HCT116 (cell line): ENCODE measurements around the gene LRRC4C. TPM values are rescaled to one million over a fixed set of nuclear protein-coding genes. Genes with fewer than 3 reads are reported as not detected.

Experiments
- ATAC-seq: fragments of 200-7000 bp; cut with Tn5 transposase; 2 replicates; pipeline ENCODE4 v1.9.1; 2020; ENCODE audit warnings: mild to moderate bottlenecking, moderate library complexity
- BruUV-seq: library from RNA; stranded (reverse); fragments of 400-500 nt; replicated peaks from 2 replicates; lab custom pipeline; 2021; lab: Mats Ljungman, UMichigan
- CTCF ChIA-PET: fragments of 300-600 bp; sonication (Branson Sonifier 250); formaldehyde crosslinking; loops from one replicate; lab custom pipeline; 2021; ENCODE audit warnings: antibody characterized with exemption; lab: Charles Lee
- POLR2A ChIA-PET: fragments of 300-600, 350-600 bp; sonication (Branson Sonifier 250); formaldehyde crosslinking; loops from one replicate; lab custom pipeline; 2021; ENCODE audit warnings: antibody characterized with exemption; lab: Charles Lee
- RAD21 ChIA-PET, 2 experiments: fragments of 300-600 bp; sonication (Branson Sonifier 250); formaldehyde crosslinking; loops; one replicate each; lab custom pipeline; 2023; ENCODE audit warnings: low total read pairs in 2 of 2; ENCODE audit not compliant: uncharacterized antibody in 2 of 2, unreplicated experiment in 2 of 2, low non-redundant PET in 1 of 2; lab: Charles Lee
- DNase-seq: peaks from one replicate; pipeline ENCODE4 v3.0.0-alpha.2; 2010; ENCODE audit warnings: low read depth, low spot score
- H2AFZ ChIP-seq: fragments of 200-600 bp; shearing (Covaris generic), sonication (generic); 2 replicates; pipeline ENCODE4 v1.6.1; 2017; ENCODE audit warnings: low read depth, mixed run types, mixed read lengths, antibody characterized with exemption, low read length; ENCODE audit not compliant: poor library complexity, severe bottlenecking
- H3K27ac ChIP-seq: 2 replicates; pipeline ENCODE4 v1.5.1; 2012; ENCODE audit warnings: low read depth, low read length
- H3K27me3 ChIP-seq: fragments of 200-600 bp; sonication (generic); 2 replicates; pipeline ENCODE4 v1.6.1; 2016; ENCODE audit warnings: mixed run types, low read length, mixed read lengths; ENCODE audit not compliant: insufficient read depth
- H3K36me3 ChIP-seq, 2 experiments: fragments of 200-500 bp in 1 of 2; fragments of 200-600 bp in 1 of 2; sonication (Bioruptor generic) in 1 of 2; sonication (generic) in 1 of 2; 2 replicates each; pipeline versions ENCODE4 v1.5.1 to v1.6.1; 2014 to 2016; ENCODE audit warnings: low read length in 2 of 2, inconsistent platforms in 1 of 2, mixed read lengths in 1 of 2, mixed run types in 1 of 2; ENCODE audit not compliant: insufficient read depth in 2 of 2, control insufficient read depth in 1 of 2
- H3K4me1 ChIP-seq, 2 experiments: fragments of 200-600 bp in 1 of 2; sonication (generic) in 1 of 2; 2 replicates each; pipeline versions ENCODE4 v1.5.1 to v1.6.1; 2012 to 2017; ENCODE audit warnings: low read length in 2 of 2, inconsistent platforms in 1 of 2, mild to moderate bottlenecking in 1 of 2, mixed read lengths in 1 of 2, mixed run types in 1 of 2, moderate library complexity in 1 of 2; ENCODE audit not compliant: insufficient read depth in 2 of 2, control insufficient read depth in 1 of 2
- H3K4me2 ChIP-seq: fragments of 200-600 bp; sonication (generic); 2 replicates; pipeline ENCODE4 v1.6.1; 2017; ENCODE audit warnings: mixed run types, low read length, mixed read lengths
- H3K4me3 ChIP-seq, 2 experiments: fragments of 200-600 bp in 1 of 2; sonication (generic) in 1 of 2; replicated peaks in 1 of 2; 2 replicates each; pipeline ENCODE4 v1.5.1; 2011 to 2016; ENCODE audit warnings: low read length in 2 of 2, control low read depth in 1 of 2, low read depth in 1 of 2, mild to moderate bottlenecking in 1 of 2, mixed read lengths in 1 of 2, mixed run types in 1 of 2
- H3K79me2 ChIP-seq: fragments of 200-600 bp; sonication (generic); 2 replicates; pipeline ENCODE4 v1.6.1; 2017; ENCODE audit warnings: mild to moderate bottlenecking, mixed run types, low read length, moderate library complexity, mixed read lengths; ENCODE audit not compliant: insufficient read depth
- H3K9ac ChIP-seq: fragments of 200-600 bp; sonication (generic); 2 replicates; pipeline ENCODE4 v1.6.1; 2016; ENCODE audit warnings: low read length, mixed read lengths
- H3K9me2 ChIP-seq: fragments of 200-600 bp; sonication (generic), shearing (Covaris generic); 2 replicates; pipeline ENCODE4 v1.6.1; 2017; ENCODE audit warnings: mixed run types, mild to moderate bottlenecking, moderate library complexity; ENCODE audit not compliant: insufficient read depth
- H3K9me3 ChIP-seq, 2 experiments: fragments of 200-500 bp in 1 of 2; fragments of 200-600 bp in 1 of 2; sonication (Bioruptor generic) in 1 of 2; sonication (generic) in 1 of 2; 2 replicates each; pipeline ENCODE4 v1.6.1; 2014 to 2017; ENCODE audit warnings: low read length in 2 of 2, mixed read lengths in 2 of 2, inconsistent platforms in 1 of 2, low read depth in 1 of 2, mild to moderate bottlenecking in 1 of 2, mixed run types in 1 of 2, moderate library complexity in 1 of 2; ENCODE audit not compliant: control insufficient read depth in 1 of 2, insufficient read depth in 1 of 2
- H4K20me1 ChIP-seq: fragments of 200-600 bp; sonication (generic), shearing (Covaris generic); 2 replicates; pipeline ENCODE4 v1.6.1; 2017; ENCODE audit warnings: mixed run types, mild to moderate bottlenecking, moderate library complexity; ENCODE audit not compliant: insufficient read depth
- ATF3 ChIP-seq: IDR thresholded peaks from 2 replicates; pipeline ENCODE4 v1.6.1; 2012
- CBX3 ChIP-seq: IDR thresholded peaks from 2 replicates; pipeline ENCODE4 v1.6.1; 2012; ENCODE audit warnings: low read depth
- CEBPB ChIP-seq: IDR thresholded peaks from 2 replicates; pipeline ENCODE4 v1.6.1; 2012; ENCODE audit warnings: low read depth
- EZH2 ChIP-seq: fragments of 200-600 bp; sonication (generic); IDR thresholded peaks from 2 replicates; pipeline ENCODE4 v1.6.1; 2017; ENCODE audit warnings: antibody characterized with exemption, mixed run types
- EZH2phosphoT487 ChIP-seq: fragments of 200-600 bp; IDR thresholded peaks from 2 replicates; pipeline ENCODE4 v1.6.1; 2018; ENCODE audit warnings: antibody characterized with exemption, borderline replicate concordance
- FOSL1 ChIP-seq: IDR thresholded peaks from 2 replicates; pipeline ENCODE4 v1.6.1; 2012; ENCODE audit warnings: low read depth
- JUND ChIP-seq: IDR thresholded peaks from 2 replicates; pipeline ENCODE4 v1.6.1; 2012
- POLR2A ChIP-seq: IDR thresholded peaks from 2 replicates; pipeline ENCODE4 v1.7.0; 2011; ENCODE audit warnings: borderline replicate concordance; ENCODE audit not compliant: insufficient read depth, insufficient read length; ENCODE audit errors: extremely low read depth
- POLR2AphosphoS5 ChIP-seq: IDR thresholded peaks from 2 replicates; pipeline ENCODE4 v1.6.1; 2011; ENCODE audit warnings: mild to moderate bottlenecking, low read depth, low read length, moderate library complexity
- SP1 ChIP-seq: IDR thresholded peaks from 2 replicates; pipeline ENCODE4 v1.6.1; 2012; ENCODE audit warnings: low read depth
- SRF ChIP-seq: IDR thresholded peaks from 2 replicates; pipeline ENCODE4 v1.6.1; 2012; ENCODE audit warnings: low read depth
- TCF7L2 ChIP-seq: IDR thresholded peaks from 2 replicates; pipeline ENCODE4 v1.7.0; 2011; ENCODE audit warnings: borderline replicate concordance, inconsistent platforms; ENCODE audit not compliant: insufficient read depth, insufficient read length; ENCODE audit errors: extremely low read depth
- YY1 ChIP-seq: IDR thresholded peaks from 2 replicates; pipeline ENCODE4 v1.6.1; 2011; ENCODE audit warnings: low read length, low read depth, moderate library complexity, mild to moderate bottlenecking; ENCODE audit not compliant: insufficient replicate concordance; ENCODE audit errors: extremely low read depth
- ZBTB33 ChIP-seq: IDR thresholded peaks from 2 replicates; pipeline ENCODE4 v1.6.1; 2011; ENCODE audit warnings: mild to moderate bottlenecking, low read length, moderate library complexity; ENCODE audit not compliant: insufficient replicate concordance; ENCODE audit errors: extremely low read depth
- ZFX ChIP-seq: fragments of 450-650 bp; IDR thresholded peaks from 2 replicates; pipeline ENCODE4 v1.6.1; 2017
- intact Hi-C: fragments of 100-400 bp; cut with micrococcal nuclease; formaldehyde crosslinking; loops from 2 replicates; pipeline ENCODE4 v1.10.0; 2022
- total RNA-seq: library from RNA; stranded (reverse); gene quantifications from one replicate; pipeline ENCODE4 v1.2.1, GENCODE V29; 2021; ENCODE audit not compliant: unreplicated experiment
- TF ChIP-seq, protein P1 (sequence below): IDR thresholded peaks from 2 replicates; pipeline ENCODE4 v1.6.1; 2012; ENCODE audit warnings: low read depth
- TF ChIP-seq, protein P2 (sequence below): IDR thresholded peaks from 2 replicates; pipeline ENCODE4 v1.6.1; 2012

LRRC4C gene
- total RNA-seq, 1 experiment from 2014 or later, result not detected

GRCh38 chr11:40236526-40236925, 1222.9 kb downstream of the LRRC4C start:
- no TSS peak for BruUV-seq
- ChIA-PET RAD21 (no interaction called here), CTCF (no interaction called here), POLR2A (no interaction called here)
- Histone ChIP-seq H3K27me3 (no peaks in the 10 kb centered on the region), H3K27ac (no peak overlapping the region), H3K9ac (no peak overlapping the region), H3K9me3 (peaks cover 9 to 15% of the 10 kb centered on the region in 2 experiments; a peak in 2 of 4 replicates), H3K4me3 (no peak overlapping the region), H4K20me1 (no peaks in the 10 kb centered on the region), H3K4me1 (no peaks in the 10 kb centered on the region), H3K9me2 (no peaks in the 10 kb centered on the region), H3K4me2 (no peak overlapping the region), H3K79me2 (no peaks in the 10 kb centered on the region), H2AFZ (no peak overlapping the region), H3K36me3 (no peaks in the 10 kb centered on the region)
- no peak for TF ChIP-seq JUND
- TF ChIP-seq EZH2, result no peak
- TF ChIP-seq POLR2AphosphoS5, result no peak
- no peak for TF ChIP-seq ATF3
- TF ChIP-seq FOSL1, result no peak
- no peak for TF ChIP-seq YY1
- ATAC-seq (no peak), DNase-seq (no peak)
- intact Hi-C loops, result no loop called here

DNA sequence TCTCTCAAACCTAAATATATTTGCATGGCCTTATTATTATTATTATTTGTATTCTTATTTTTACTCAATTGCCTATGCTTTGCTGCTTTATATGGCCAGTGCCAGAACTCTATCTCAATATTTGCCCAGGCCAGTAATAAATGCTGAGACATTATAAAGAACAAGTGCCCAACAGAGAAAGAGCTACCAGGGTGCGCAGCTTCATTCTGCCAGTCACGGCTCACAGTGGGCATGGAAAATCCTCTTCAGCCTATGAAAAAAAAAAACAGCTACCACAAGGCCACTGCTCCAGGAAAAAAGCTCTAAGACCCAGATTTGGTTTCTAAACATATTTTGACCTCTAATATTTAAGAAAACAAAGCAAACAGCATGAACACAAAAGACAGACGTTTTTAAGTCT, 1223.6 kb downstream of the LRRC4C start:
- no peak overlapping the region for H2AFZ ChIP-seq
- no peaks in the 10 kb centered on the region for H3K4me1 ChIP-seq
- H3K4me2 ChIP-seq, result no peak overlapping the region
- intact Hi-C loops, result no loop called here
- POLR2A ChIA-PET, result no interaction called here
- no peaks in the 10 kb centered on the region for H3K36me3 ChIP-seq
- BruUV-seq, result no TSS peak
- no peak overlapping the region for H3K9ac ChIP-seq
- no peak overlapping the region for H3K4me3 ChIP-seq
- no peak overlapping the region for H3K27ac ChIP-seq
- H3K9me2 ChIP-seq, result no peaks in the 10 kb centered on the region
- H3K27me3 ChIP-seq, result no peaks in the 10 kb centered on the region
- H3K79me2 ChIP-seq, result no peaks in the 10 kb centered on the region
- RAD21 ChIA-PET, result no interaction called here
- DNase-seq (no peak), ATAC-seq (no peak)
- CTCF ChIA-PET, result no interaction called here
- peaks cover 9 to 17% of the 10 kb centered on the region in 2 experiments; a peak in 2 of 4 replicates for H3K9me3 ChIP-seq
- no peaks in the 10 kb centered on the region for H4K20me1 ChIP-seq
- TF ChIP-seq ZFX (no peak), CEBPB (no peak), ZBTB33 (no peak), POLR2AphosphoS5 (no peak), SP1 (no peak), CBX3 (no peak), POLR2A (no peak), SRF (no peak), TCF7L2 (no peak), EZH2phosphoT487 (no peak)
- TF ChIP-seq, protein P1, sequence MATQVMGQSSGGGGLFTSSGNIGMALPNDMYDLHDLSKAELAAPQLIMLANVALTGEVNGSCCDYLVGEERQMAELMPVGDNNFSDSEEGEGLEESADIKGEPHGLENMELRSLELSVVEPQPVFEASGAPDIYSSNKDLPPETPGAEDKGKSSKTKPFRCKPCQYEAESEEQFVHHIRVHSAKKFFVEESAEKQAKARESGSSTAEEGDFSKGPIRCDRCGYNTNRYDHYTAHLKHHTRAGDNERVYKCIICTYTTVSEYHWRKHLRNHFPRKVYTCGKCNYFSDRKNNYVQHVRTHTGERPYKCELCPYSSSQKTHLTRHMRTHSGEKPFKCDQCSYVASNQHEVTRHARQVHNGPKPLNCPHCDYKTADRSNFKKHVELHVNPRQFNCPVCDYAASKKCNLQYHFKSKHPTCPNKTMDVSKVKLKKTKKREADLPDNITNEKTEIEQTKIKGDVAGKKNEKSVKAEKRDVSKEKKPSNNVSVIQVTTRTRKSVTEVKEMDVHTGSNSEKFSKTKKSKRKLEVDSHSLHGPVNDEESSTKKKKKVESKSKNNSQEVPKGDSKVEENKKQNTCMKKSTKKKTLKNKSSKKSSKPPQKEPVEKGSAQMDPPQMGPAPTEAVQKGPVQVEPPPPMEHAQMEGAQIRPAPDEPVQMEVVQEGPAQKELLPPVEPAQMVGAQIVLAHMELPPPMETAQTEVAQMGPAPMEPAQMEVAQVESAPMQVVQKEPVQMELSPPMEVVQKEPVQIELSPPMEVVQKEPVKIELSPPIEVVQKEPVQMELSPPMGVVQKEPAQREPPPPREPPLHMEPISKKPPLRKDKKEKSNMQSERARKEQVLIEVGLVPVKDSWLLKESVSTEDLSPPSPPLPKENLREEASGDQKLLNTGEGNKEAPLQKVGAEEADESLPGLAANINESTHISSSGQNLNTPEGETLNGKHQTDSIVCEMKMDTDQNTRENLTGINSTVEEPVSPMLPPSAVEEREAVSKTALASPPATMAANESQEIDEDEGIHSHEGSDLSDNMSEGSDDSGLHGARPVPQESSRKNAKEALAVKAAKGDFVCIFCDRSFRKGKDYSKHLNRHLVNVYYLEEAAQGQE, result no peak
- TF ChIP-seq, protein P2, sequence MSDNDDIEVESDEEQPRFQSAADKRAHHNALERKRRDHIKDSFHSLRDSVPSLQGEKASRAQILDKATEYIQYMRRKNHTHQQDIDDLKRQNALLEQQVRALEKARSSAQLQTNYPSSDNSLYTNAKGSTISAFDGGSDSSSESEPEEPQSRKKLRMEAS, result no peak
